WTC11 (cell line): ENCODE data around the gene ITGB3. TPM values are rescaled to one million over a fixed set of nuclear protein-coding genes. Genes with fewer than 3 reads are reported as not detected.

Experiments
- ATAC-seq: fragments of 200-7000 bp; cut with Tn5 transposase; 2 replicates; pipeline ENCODE4 v1.10.0; 2021; ENCODE audit warnings: mild to moderate bottlenecking, moderate library complexity
- CTCF ChIA-PET: fragments of 300-600 bp; sonication (Branson Sonifier 250); formaldehyde crosslinking; loops from one replicate; lab custom pipeline; 2021; ENCODE audit warnings: antibody characterized with exemption; lab: Charles Lee
- POLR2A ChIA-PET: fragments of 350-600 bp; sonication (Branson Sonifier 250); formaldehyde crosslinking; loops from one replicate; lab custom pipeline; 2021; ENCODE audit warnings: antibody characterized with exemption; lab: Charles Lee
- DNase-seq: peaks from one replicate; pipeline ENCODE4 v3.0.0; 2021; ENCODE audit warnings: low spot score
- H3K27ac Mint-ChIP-seq: 2 replicates; pipeline ENCODE4 v1.8.0; 2021; ENCODE audit warnings: mixed read lengths
- H3K27me3 Mint-ChIP-seq: 2 replicates; pipeline ENCODE4 v1.8.0; 2021; ENCODE audit warnings: low read depth, mild to moderate bottlenecking, moderate library complexity, mixed read lengths
- H3K36me3 Mint-ChIP-seq: 2 replicates; pipeline ENCODE4 v1.8.0; 2021; ENCODE audit warnings: mixed read lengths
- H3K4me1 Mint-ChIP-seq: 2 replicates; pipeline ENCODE4 v1.8.0; 2022; ENCODE audit warnings: mixed read lengths
- H3K4me3 Mint-ChIP-seq: 2 replicates; pipeline ENCODE4 v1.8.0; 2021; ENCODE audit warnings: mild to moderate bottlenecking, moderate library complexity, mixed read lengths
- H3K9me3 Mint-ChIP-seq: 2 replicates; pipeline ENCODE4 v1.8.0; 2021; ENCODE audit warnings: mixed read lengths
- AR ChIP-seq: fragments of 250-450 bp; sonication (Bioruptor Pico); IDR thresholded peaks from 2 replicates; pipeline ENCODE4 v1.9.0; 2021; ENCODE audit warnings: mild to moderate bottlenecking
- ATF1 ChIP-seq: sonication (generic); formaldehyde crosslinking; IDR thresholded peaks from 2 replicates; pipeline ENCODE4 v1.8.1; 2023; ENCODE audit warnings: mild to moderate bottlenecking, moderate library complexity, missing genetic modification reagents
- GTF2I ChIP-seq: fragments of 250-450 bp; sonication (Bioruptor Pico); conservative IDR thresholded peaks from 2 replicates; pipeline ENCODE4 v1.4.0; 2021; ENCODE audit warnings: mild to moderate bottlenecking
- IRF2 ChIP-seq: sonication (generic); formaldehyde crosslinking; IDR thresholded peaks from 2 replicates; pipeline ENCODE4 v1.8.0; 2022; ENCODE audit warnings: low read depth, missing genetic modification reagents, borderline replicate concordance
- JAZF1 ChIP-seq: fragments of 250-450 bp; sonication (Bioruptor Pico); IDR thresholded peaks from 2 replicates; pipeline ENCODE4 v1.9.0; 2021; ENCODE audit warnings: moderate library complexity, mild to moderate bottlenecking, inconsistent platforms
- NFE2L1 ChIP-seq: sonication (generic); formaldehyde crosslinking; IDR thresholded peaks from 2 replicates; pipeline ENCODE4 v1.8.1; 2023; ENCODE audit warnings: missing genetic modification reagents
- SOX15 ChIP-seq: fragments of 250-450 bp; sonication (Bioruptor Pico); IDR thresholded peaks from 2 replicates; pipeline ENCODE4 v1.9.0; 2021; ENCODE audit warnings: mild to moderate bottlenecking
- TEAD1 ChIP-seq: sonication (generic); formaldehyde crosslinking; IDR thresholded peaks from 2 replicates; pipeline ENCODE4 v1.8.0; 2022; ENCODE audit warnings: mild to moderate bottlenecking, missing genetic modification reagents
- ZNF121 ChIP-seq: sonication (generic); formaldehyde crosslinking; IDR thresholded peaks from 2 replicates; pipeline ENCODE4 v1.8.0; 2023; ENCODE audit warnings: missing genetic modification reagents
- ZNF512 ChIP-seq: sonication (generic); formaldehyde crosslinking; IDR thresholded peaks from 2 replicates; pipeline ENCODE4 v1.8.1; 2022; ENCODE audit warnings: missing genetic modification reagents, borderline replicate concordance
- total RNA-seq: library from RNA; stranded (reverse); gene quantifications from 3 replicates; pipeline ENCODE4 v1.2.3, GENCODE V29; 2021
- TF ChIP-seq, protein P1 (sequence below): sonication (generic); formaldehyde crosslinking; IDR thresholded peaks from 2 replicates; pipeline ENCODE4 v1.8.0; 2022; ENCODE audit warnings: mild to moderate bottlenecking, missing genetic modification reagents
- TF ChIP-seq, protein P2 (sequence below): fragments of 250-450 bp; sonication (Bioruptor Pico); IDR thresholded peaks from 2 replicates; pipeline ENCODE4 v1.8.0; 2021; ENCODE audit warnings: mild to moderate bottlenecking
- TF ChIP-seq, protein P3 (sequence below): sonication (generic); formaldehyde crosslinking; conservative IDR thresholded peaks from 2 replicates; pipeline ENCODE4 v1.8.1; 2023; ENCODE audit warnings: mild to moderate bottlenecking, low read depth, missing genetic modification reagents, moderate library complexity
- TF ChIP-seq, protein P4 (sequence below): sonication (generic); formaldehyde crosslinking; IDR thresholded peaks from 2 replicates; pipeline ENCODE4 v1.8.1; 2022; ENCODE audit warnings: mild to moderate bottlenecking, missing genetic modification reagents, moderate library complexity, borderline replicate concordance
- TF ChIP-seq, protein P5 (sequence below): sonication (generic); formaldehyde crosslinking; IDR thresholded peaks from 2 replicates; pipeline ENCODE4 v1.8.0; 2022; ENCODE audit warnings: missing genetic modification reagents
- TF ChIP-seq, protein P6 (sequence below): sonication (generic); formaldehyde crosslinking; IDR thresholded peaks from 2 replicates; pipeline ENCODE4 v1.8.1; 2023; ENCODE audit warnings: mild to moderate bottlenecking, missing genetic modification reagents, moderate library complexity
- TF ChIP-seq, protein P7 (sequence below): fragments of 250-450 bp; sonication (Bioruptor Pico); IDR thresholded peaks from 2 replicates; pipeline ENCODE4 v1.9.0; 2021; ENCODE audit warnings: moderate library complexity, mild to moderate bottlenecking, inconsistent platforms, borderline replicate concordance

Gene ITGB3
- total RNA-seq, 1 experiment from 2014 or later: 0.04 TPM

GRCh38 chr17:47235923-47236322, 17.7 kb upstream of the ITGB3 start (continued):
- TF ChIP-seq TEAD1 (CRISPR knock-in tag): no peak
- TF ChIP-seq, all 79 proteins: peak for 0

- POLR2A ChIA-PET: no interaction called here
- H3K27me3 Mint-ChIP-seq: no peaks in the 10 kb centered on the region
- H3K27ac Mint-ChIP-seq: no peak overlapping the region
- H3K36me3 Mint-ChIP-seq: no peaks in the 10 kb centered on the region
- CTCF ChIA-PET: no interaction called here
- ATAC-seq (no peak), DNase-seq (no peak)
- H3K9me3 Mint-ChIP-seq: no peaks in the 10 kb centered on the region
- H3K4me3 Mint-ChIP-seq: no peak overlapping the region
- TF ChIP-seq, protein P1, sequence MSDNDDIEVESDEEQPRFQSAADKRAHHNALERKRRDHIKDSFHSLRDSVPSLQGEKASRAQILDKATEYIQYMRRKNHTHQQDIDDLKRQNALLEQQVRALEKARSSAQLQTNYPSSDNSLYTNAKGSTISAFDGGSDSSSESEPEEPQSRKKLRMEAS (CRISPR knock-in tag): no peak
- no peak for TF ChIP-seq ZNF121
- TF ChIP-seq, protein P2, sequence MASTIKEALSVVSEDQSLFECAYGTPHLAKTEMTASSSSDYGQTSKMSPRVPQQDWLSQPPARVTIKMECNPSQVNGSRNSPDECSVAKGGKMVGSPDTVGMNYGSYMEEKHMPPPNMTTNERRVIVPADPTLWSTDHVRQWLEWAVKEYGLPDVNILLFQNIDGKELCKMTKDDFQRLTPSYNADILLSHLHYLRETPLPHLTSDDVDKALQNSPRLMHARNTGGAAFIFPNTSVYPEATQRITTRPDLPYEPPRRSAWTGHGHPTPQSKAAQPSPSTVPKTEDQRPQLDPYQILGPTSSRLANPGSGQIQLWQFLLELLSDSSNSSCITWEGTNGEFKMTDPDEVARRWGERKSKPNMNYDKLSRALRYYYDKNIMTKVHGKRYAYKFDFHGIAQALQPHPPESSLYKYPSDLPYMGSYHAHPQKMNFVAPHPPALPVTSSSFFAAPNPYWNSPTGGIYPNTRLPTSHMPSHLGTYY: no peak
- no peak for TF ChIP-seq IRF2 (CRISPR knock-in tag)
- TF ChIP-seq GTF2I (CRISPR knock-in tag): no peak
- no peak for TF ChIP-seq AR (CRISPR knock-in tag)
- TF ChIP-seq ATF1: no peak
- TF ChIP-seq, all 79 proteins: peak for 0
- H3K4me1 Mint-ChIP-seq: 0 out of 2 replicates have a peak, but pooled peaks cover 4% of the 10 kb centered on the region
Measured at GRCh38 chr17:47237841-47238240, 15.8 kb upstream of the ITGB3 start.

GRCh38 chr17:47238321-47239010, 15.2 kb upstream of the ITGB3 start:
- ChIA-PET CTCF (no interaction called here), POLR2A (no interaction called here)
- Mint-ChIP-seq H3K27me3 (no peaks in the 10 kb centered on the region), H3K4me1 (0 out of 2 replicates have a peak, but pooled peaks cover 4% of the 10 kb centered on the region), H3K4me3 (no peak overlapping the region), H3K9me3 (no peaks in the 10 kb centered on the region), H3K36me3 (no peaks in the 10 kb centered on the region), H3K27ac (no peak overlapping the region)
- ATAC-seq: no peak
- DNase-seq: no peak
- TF ChIP-seq, protein P3, sequence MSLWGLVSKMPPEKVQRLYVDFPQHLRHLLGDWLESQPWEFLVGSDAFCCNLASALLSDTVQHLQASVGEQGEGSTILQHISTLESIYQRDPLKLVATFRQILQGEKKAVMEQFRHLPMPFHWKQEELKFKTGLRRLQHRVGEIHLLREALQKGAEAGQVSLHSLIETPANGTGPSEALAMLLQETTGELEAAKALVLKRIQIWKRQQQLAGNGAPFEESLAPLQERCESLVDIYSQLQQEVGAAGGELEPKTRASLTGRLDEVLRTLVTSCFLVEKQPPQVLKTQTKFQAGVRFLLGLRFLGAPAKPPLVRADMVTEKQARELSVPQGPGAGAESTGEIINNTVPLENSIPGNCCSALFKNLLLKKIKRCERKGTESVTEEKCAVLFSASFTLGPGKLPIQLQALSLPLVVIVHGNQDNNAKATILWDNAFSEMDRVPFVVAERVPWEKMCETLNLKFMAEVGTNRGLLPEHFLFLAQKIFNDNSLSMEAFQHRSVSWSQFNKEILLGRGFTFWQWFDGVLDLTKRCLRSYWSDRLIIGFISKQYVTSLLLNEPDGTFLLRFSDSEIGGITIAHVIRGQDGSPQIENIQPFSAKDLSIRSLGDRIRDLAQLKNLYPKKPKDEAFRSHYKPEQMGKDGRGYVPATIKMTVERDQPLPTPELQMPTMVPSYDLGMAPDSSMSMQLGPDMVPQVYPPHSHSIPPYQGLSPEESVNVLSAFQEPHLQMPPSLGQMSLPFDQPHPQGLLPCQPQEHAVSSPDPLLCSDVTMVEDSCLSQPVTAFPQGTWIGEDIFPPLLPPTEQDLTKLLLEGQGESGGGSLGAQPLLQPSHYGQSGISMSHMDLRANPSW (CRISPR knock-in tag): no peak
- TF ChIP-seq, protein P4, sequence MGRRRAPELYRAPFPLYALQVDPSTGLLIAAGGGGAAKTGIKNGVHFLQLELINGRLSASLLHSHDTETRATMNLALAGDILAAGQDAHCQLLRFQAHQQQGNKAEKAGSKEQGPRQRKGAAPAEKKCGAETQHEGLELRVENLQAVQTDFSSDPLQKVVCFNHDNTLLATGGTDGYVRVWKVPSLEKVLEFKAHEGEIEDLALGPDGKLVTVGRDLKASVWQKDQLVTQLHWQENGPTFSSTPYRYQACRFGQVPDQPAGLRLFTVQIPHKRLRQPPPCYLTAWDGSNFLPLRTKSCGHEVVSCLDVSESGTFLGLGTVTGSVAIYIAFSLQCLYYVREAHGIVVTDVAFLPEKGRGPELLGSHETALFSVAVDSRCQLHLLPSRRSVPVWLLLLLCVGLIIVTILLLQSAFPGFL (CRISPR knock-in tag): no peak
- TF ChIP-seq, protein P5, sequence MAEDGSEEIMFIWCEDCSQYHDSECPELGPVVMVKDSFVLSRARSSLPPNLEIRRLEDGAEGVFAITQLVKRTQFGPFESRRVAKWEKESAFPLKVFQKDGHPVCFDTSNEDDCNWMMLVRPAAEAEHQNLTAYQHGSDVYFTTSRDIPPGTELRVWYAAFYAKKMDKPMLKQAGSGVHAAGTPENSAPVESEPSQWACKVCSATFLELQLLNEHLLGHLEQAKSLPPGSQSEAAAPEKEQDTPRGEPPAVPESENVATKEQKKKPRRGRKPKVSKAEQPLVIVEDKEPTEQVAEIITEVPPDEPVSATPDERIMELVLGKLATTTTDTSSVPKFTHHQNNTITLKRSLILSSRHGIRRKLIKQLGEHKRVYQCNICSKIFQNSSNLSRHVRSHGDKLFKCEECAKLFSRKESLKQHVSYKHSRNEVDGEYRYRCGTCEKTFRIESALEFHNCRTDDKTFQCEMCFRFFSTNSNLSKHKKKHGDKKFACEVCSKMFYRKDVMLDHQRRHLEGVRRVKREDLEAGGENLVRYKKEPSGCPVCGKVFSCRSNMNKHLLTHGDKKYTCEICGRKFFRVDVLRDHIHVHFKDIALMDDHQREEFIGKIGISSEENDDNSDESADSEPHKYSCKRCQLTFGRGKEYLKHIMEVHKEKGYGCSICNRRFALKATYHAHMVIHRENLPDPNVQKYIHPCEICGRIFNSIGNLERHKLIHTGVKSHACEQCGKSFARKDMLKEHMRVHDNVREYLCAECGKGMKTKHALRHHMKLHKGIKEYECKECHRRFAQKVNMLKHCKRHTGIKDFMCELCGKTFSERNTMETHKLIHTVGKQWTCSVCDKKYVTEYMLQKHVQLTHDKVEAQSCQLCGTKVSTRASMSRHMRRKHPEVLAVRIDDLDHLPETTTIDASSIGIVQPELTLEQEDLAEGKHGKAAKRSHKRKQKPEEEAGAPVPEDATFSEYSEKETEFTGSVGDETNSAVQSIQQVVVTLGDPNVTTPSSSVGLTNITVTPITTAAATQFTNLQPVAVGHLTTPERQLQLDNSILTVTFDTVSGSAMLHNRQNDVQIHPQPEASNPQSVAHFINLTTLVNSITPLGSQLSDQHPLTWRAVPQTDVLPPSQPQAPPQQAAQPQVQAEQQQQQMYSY: no peak
- TF ChIP-seq NFE2L1 (CRISPR knock-in tag) (no peak), JAZF1 (CRISPR knock-in tag) (no peak), ZNF512 (CRISPR knock-in tag) (no peak), TEAD1 (CRISPR knock-in tag) (no peak), SOX15 (no peak)
- TF ChIP-seq, protein P6, sequence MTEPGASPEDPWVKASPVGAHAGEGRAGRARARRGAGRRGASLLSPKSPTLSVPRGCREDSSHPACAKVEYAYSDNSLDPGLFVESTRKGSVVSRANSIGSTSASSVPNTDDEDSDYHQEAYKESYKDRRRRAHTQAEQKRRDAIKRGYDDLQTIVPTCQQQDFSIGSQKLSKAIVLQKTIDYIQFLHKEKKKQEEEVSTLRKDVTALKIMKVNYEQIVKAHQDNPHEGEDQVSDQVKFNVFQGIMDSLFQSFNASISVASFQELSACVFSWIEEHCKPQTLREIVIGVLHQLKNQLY (CRISPR knock-in tag): no peak
- TF ChIP-seq, protein P7, sequence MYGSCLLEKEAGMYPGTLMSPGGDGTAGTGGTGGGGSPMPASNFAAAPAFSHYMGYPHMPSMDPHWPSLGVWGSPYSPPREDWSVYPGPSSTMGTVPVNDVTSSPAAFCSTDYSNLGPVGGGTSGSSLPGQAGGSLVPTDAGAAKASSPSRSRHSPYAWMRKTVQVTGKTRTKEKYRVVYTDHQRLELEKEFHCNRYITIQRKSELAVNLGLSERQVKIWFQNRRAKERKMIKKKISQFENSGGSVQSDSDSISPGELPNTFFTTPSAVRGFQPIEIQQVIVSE: no peak
